H1 (cell line): ENCODE measurements around the gene CHMP4B. TPM values are rescaled to one million over a fixed set of nuclear protein-coding genes. Genes with fewer than 3 reads are reported as not detected.

Source experiments
- POU5F1 ChIP-seq: IDR thresholded peaks from 2 replicates; pipeline ENCODE4 v1.6.1; 2011; ENCODE audit warnings: low read depth, mild to moderate bottlenecking, low read length, moderate library complexity
- polyA plus RNA-seq, 7 experiments: library from polyadenylated mRNA; depleted of rRNA in 3 of 7; stranded (reverse) in 5 of 7; unstranded in 2 of 7; fragments of >200 nt in 5 of 7; fragments of 200-250 nt in 2 of 7; gene quantifications; 1 replicate in 5 of 7; 2 replicates in 1 of 7; 4 replicates in 1 of 7; pipeline versions ENCODE4 v1.2.1 to v1.2.3, GENCODE V29; 2011 to 2013; ENCODE audit warnings: missing spikeins in 2 of 7, mixed read lengths in 2 of 7
- total RNA-seq: library from RNA; stranded (reverse); fragmentation: NEBNext Ultra II Directional; extraction: Animal tissue kit (Norgen Biotek cat#: 25700); gene quantifications from 2 replicates; pipeline ENCODE4 v1.2.1, GENCODE V29; 2021

CHMP4B gene
- total and polyA plus RNA-seq, 2 of the 8 experiments (the other 6 are each of a cell fraction or from before 2014, with no cell fraction given): 38.6 to 66.3 TPM

DNA sequence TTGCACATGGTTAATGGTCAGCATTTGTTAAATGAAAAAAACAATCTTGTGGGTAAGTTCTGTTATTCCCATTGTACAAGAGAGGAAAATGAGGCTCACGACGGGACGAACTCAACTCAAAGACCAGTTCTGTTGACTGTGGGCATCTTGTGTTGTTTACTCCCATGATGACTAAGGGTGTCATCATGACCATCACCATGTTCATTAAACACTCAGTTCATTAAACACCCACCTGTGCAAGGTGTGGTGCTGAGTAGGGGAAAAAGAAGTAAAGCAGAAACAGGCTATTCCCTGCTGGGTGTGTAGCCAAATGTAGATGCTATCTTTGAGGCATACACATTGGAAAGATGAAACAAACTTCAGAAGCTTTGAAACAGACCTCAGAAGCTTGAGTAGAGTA, 4.5 kb downstream of the CHMP4B start (continued):
- no peak for TF ChIP-seq POU5F1
